Prostate gland (tissue), 2 donors: ENCODE measurements around the gene LRRC75B. TPM values are rescaled to one million over a fixed set of nuclear protein-coding genes. Genes with fewer than 3 reads are reported as not detected.
"Not testable (repeated sequence)": the region's sequence is repeated elsewhere in the genome, so short reads cannot be mapped to it uniquely, and the experiment has no call there.

Experiments used
- DNase-seq: peaks from one replicate; pipeline ENCODE4 v3.0.0-alpha.2; 2019; ENCODE audit warnings: low spot score
- H3K27ac ChIP-seq, 2 donors: fragments of 200-600 bp; sonication (generic); 2 replicates each; pipeline ENCODE4 v1.5.1; 2017 to 2019
- H3K27me3 ChIP-seq: fragments of 200-600 bp; sonication (generic); replicated peaks from 2 replicates; pipeline ENCODE4 v1.5.1; 2019; ENCODE audit not compliant: insufficient read depth
- H3K36me3 ChIP-seq, 2 donors: fragments of 200-600 bp; sonication (generic); 1 replicate in 1 of 2; 2 replicates in 1 of 2; pipeline versions ENCODE4 v1.5.1 to v1.8.1; 2017 to 2019
- H3K4me1 ChIP-seq: fragments of 200-600 bp; sonication (generic); replicated peaks from 2 replicates; pipeline ENCODE4 v1.5.1; 2019
- H3K4me3 ChIP-seq, 2 donors: fragments of 200-600 bp; sonication (generic); 2 replicates each; pipeline ENCODE4 v1.5.1; 2017 to 2019
- H3K9me3 ChIP-seq: fragments of 200-600 bp; sonication (generic); 2 replicates; pipeline ENCODE4 v1.5.1; 2017
- CTCF ChIP-seq, 4 experiments: fragments of 200-600 bp in 2 of 4; fragments of 450-650 bp in 2 of 4; sonication (generic) in 2 of 4; IDR thresholded peaks; 1 replicate in 3 of 4; 2 replicates in 1 of 4; pipeline ENCODE4 v1.5.1; 2016 to 2019; ENCODE audit warnings: antibody characterized with exemption in 4 of 4, mild to moderate bottlenecking in 2 of 4, moderate library complexity in 2 of 4
- WGBS: methylation state at CpG from one replicate; pipeline ENCODE4 v1.1.5; 2018; 5-methylcytosine and 5-hydroxymethylcytosine counted together
- intact Hi-C: fragments of 100-400 bp; cut with DNase I; formaldehyde crosslinking; loops from one replicate; pipeline ENCODE4 v1.14.2; 2022
- total RNA-seq, 2 donors: library from RNA; depleted of rRNA; stranded (reverse); fragments of >200 nt; gene quantifications; one replicate each; pipeline ENCODE4 v1.1.0, GENCODE V29; 2016

Gene LRRC75B
- total RNA-seq, 2 donors from 2014 or later, result 57.0 to 161 TPM

GRCh38 chr22:24629069-24629468 lies 36.2 kb upstream of the LRRC75B start:
- H3K4me3 ChIP-seq, DNase-seq, H3K9me3 ChIP-seq, H3K36me3 ChIP-seq, H3K27ac ChIP-seq, H3K4me1 ChIP-seq, H3K27me3 ChIP-seq, intact Hi-C loops: not testable (repeated sequence)
- peak in 3 of 4 experiments; percentile 10 to 27 (median 15) for TF ChIP-seq CTCF (IDR thresholded peaks at IDR 0.05)
- WGBS, result 57% methylated on average over 7 of the region's 11 CpGs

- H3K9me3 ChIP-seq, H3K36me3 ChIP-seq, H3K27ac ChIP-seq, intact Hi-C loops, H3K27me3 ChIP-seq, H3K4me1 ChIP-seq, H3K4me3 ChIP-seq, DNase-seq: not testable (repeated sequence)
- 96% methylated on average over 8 of the region's 16 CpGs for WGBS
Measured at GRCh38 chr22:24627911-24628310, 35.0 kb upstream of the LRRC75B start.

GRCh38 chr22:24622596-24622995 lies 29.7 kb upstream of the LRRC75B start:
- H3K4me1 ChIP-seq, H3K27ac ChIP-seq, DNase-seq, H3K27me3 ChIP-seq, intact Hi-C loops, H3K9me3 ChIP-seq, H3K4me3 ChIP-seq, H3K36me3 ChIP-seq: not testable (repeated sequence)
- 65% methylated on average over 2 of the region's 2 CpGs for WGBS

- 86% methylated on average over 3 of the region's 5 CpGs for WGBS
- DNase-seq, H3K27ac ChIP-seq, H3K27me3 ChIP-seq, H3K9me3 ChIP-seq, H3K4me3 ChIP-seq, intact Hi-C loops, H3K4me1 ChIP-seq, H3K36me3 ChIP-seq: not testable (repeated sequence)
Measured at GRCh38 chr22:24621244-24621643, 28.4 kb upstream of the LRRC75B start.

- WGBS, result 74% methylated on average over 15 of the region's 15 CpGs
- H3K27me3 ChIP-seq, intact Hi-C loops, H3K36me3 ChIP-seq, H3K9me3 ChIP-seq, H3K4me3 ChIP-seq, DNase-seq, H3K27ac ChIP-seq, H3K4me1 ChIP-seq: not testable (repeated sequence)
Measured at GRCh38 chr22:24614794-24615193, 21.9 kb upstream of the LRRC75B start.

- intact Hi-C loops, H3K27ac ChIP-seq, H3K36me3 ChIP-seq, DNase-seq, H3K27me3 ChIP-seq, H3K4me1 ChIP-seq, H3K4me3 ChIP-seq, H3K9me3 ChIP-seq: not testable (repeated sequence)
- WGBS, result 94% methylated on average over 2 of the region's 3 CpGs
Measured at GRCh38 chr22:24609888-24610287, 17.0 kb upstream of the LRRC75B start.

GRCh38 chr22:24608327-24608726 lies 15.5 kb upstream of the LRRC75B start:
- H3K36me3 ChIP-seq, intact Hi-C loops, H3K27me3 ChIP-seq, H3K4me3 ChIP-seq, DNase-seq, H3K27ac ChIP-seq, H3K4me1 ChIP-seq, H3K9me3 ChIP-seq: not testable (repeated sequence)
- 92% methylated on average over 3 of the region's 6 CpGs for whole genome bisulfite sequencing

GRCh38 chr22:24607429-24607983 lies 14.6 kb upstream of the LRRC75B start:
- DNase-seq, H3K36me3 ChIP-seq, H3K4me3 ChIP-seq, H3K4me1 ChIP-seq, intact Hi-C loops, H3K27ac ChIP-seq, H3K9me3 ChIP-seq, H3K27me3 ChIP-seq: not testable (repeated sequence)
- 61% methylated on average over 17 of the region's 18 CpGs for WGBS

- DNase-seq, H3K27me3 ChIP-seq, intact Hi-C loops, H3K36me3 ChIP-seq, H3K27ac ChIP-seq, H3K9me3 ChIP-seq, H3K4me3 ChIP-seq, H3K4me1 ChIP-seq: not testable (repeated sequence)
- WGBS, result 82% methylated on average over 2 of the region's 2 CpGs
Measured at GRCh38 chr22:24606340-24606739, 13.5 kb upstream of the LRRC75B start.

GRCh38 chr22:24603770-24604629 lies 11.1 kb upstream of the LRRC75B start:
- 29% methylated on average over 18 of the region's 18 CpGs for WGBS
- H3K36me3 ChIP-seq, DNase-seq, intact Hi-C loops, H3K9me3 ChIP-seq, H3K27me3 ChIP-seq, H3K4me1 ChIP-seq: not testable (repeated sequence)
- Histone ChIP-seq H3K4me3 (peak overlapping the region in 1 of 2 donors; percentile 28), H3K27ac (peak overlapping the region; percentile 42 to 68)

- WGBS, result 60% methylated on average over 21 of the region's 22 CpGs
- H3K27me3 ChIP-seq, DNase-seq, H3K36me3 ChIP-seq, H3K9me3 ChIP-seq, intact Hi-C loops, H3K4me1 ChIP-seq: not testable (repeated sequence)
- peak within 1 kb of the TSS in 1 of 2 donors; percentile 28 for H3K4me3 ChIP-seq
- H3K27ac ChIP-seq, result peak within 1 kb of the TSS; percentile 42 to 68
Measured at GRCh38 chr22:24602847-24603769, 10.2 kb upstream of the LRRC75B start, which contains the start of gene GGT1. GGT1 (plus strand) TSS chr22:24603193; CDS start chr22:24611082, 7,889 bp downstream.
